Measurements from ENCODE around the gene HRH1. TPM values are rescaled to one million over a fixed set of nuclear protein-coding genes. Genes with fewer than 3 reads are reported as not detected.

HRH1 gene
- total and polyA plus RNA-seq, 10 of the 15 experiments (the other 5 are each of a cell fraction or from before 2014, with no cell fraction given) = not detected

DNA sequence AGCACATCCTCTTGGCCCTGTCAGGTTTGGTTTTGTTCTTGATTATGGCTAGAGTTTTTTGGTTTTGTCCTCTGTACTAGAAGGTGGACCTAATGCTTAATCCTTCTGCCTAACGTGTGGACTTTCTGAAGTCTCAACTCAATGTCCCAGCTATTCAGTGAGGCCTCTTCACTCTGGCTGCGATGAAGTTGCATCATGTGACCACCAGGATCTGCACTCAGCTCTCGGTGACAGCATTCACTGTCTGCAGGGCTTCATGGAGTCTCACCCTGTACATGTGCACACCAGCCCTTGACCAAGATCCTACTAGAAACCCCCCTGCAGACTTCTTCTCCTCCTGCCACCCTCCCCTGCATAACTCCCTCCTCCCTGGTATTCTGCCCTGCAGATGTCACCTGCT is 38.7 kb upstream of the HRH1 start:
- Histone ChIP-seq H3K27ac (ENCODE audit: control insufficient read depth, insufficient read depth) (no peak overlapping the region), H3K4me3 (no peak overlapping the region), H3K9ac (ENCODE audit: control insufficient read depth, insufficient read depth, low read length) (no peak overlapping the region), H3K4me2 (ENCODE audit: control insufficient read depth, insufficient read depth) (no peak overlapping the region), H3K9me3 (replicated peaks; ENCODE audit: control insufficient read depth, insufficient read depth, low read length) (no peaks in the 10 kb centered on the region), H3K36me3 (ENCODE audit: control insufficient read depth in 2 of 2, insufficient read depth in 2 of 2, low read length in 1 of 2) (no peaks in the 10 kb centered on the region), H3K79me2 (ENCODE audit: control insufficient read depth, insufficient read depth, low read length) (no peaks in the 10 kb centered on the region), H2AFZ (ENCODE audit: control insufficient read depth, low read depth, low read length) (no peak overlapping the region), H4K20me1 (ENCODE audit: control insufficient read depth, insufficient read depth) (no peaks in the 10 kb centered on the region), H3K27me3 (replicated peaks in 1 of 2; ENCODE audit: control insufficient read depth in 2 of 2, insufficient read depth in 2 of 2, low read length in 1 of 2) (no peaks in the 10 kb centered on the region), H3K4me1 (ENCODE audit: control insufficient read depth, insufficient read depth, low read length) (no peaks in the 10 kb centered on the region)
- ChIA-PET RAD21 (ENCODE audit: unreplicated experiment) (no interaction called here), SMC1A (ENCODE audit: uncharacterized antibody, unreplicated experiment) (no interaction called here), POLR2A (no interaction called here), CTCF (interaction anchor here (1.7 kb wide), 1 partner anchor 219 kb away, joined by 4 read pairs; no protein-coding TSS in a partner anchor)
- no TSS peak for BruUV-seq (replicated peaks)
- FAIRE-seq (no peak), ATAC-seq (no peak), DNase-seq (ENCODE audit: low read depth, low spot score) (no peak)
- intact Hi-C loops (cut with micrococcal nuclease; ENCODE audit: unreplicated experiment) = no loop called here
- TF ChIP-seq ZNF207 (IDR thresholded peaks at IDR 0.05; ENCODE audit: borderline replicate concordance) = no peak
- TF ChIP-seq CEBPB (IDR thresholded peaks at IDR 0.05; ENCODE audit: borderline replicate concordance in 1 of 2, low read depth in 2 of 2, low read length in 2 of 2) = no peak
- TF ChIP-seq NFYB (IDR thresholded peaks at IDR 0.05; ENCODE audit: insufficient read depth, low read depth, low read length) = no peak
- no peak for TF ChIP-seq SMAD5 (IDR thresholded peaks at IDR 0.05; ENCODE audit: low read depth)
- WGBS (ENCODE audit: insufficient coverage, insufficient replicate concordance, low lambda C conversion rate, missing lambda C conversion rate) = 12% methylated on average over 3 of the region's 3 CpGs
- in situ Hi-C loops (cut with MboI) = no loop called here

- no peak overlapping the region for H3K4me2 ChIP-seq (ENCODE audit: control insufficient read depth, insufficient read depth)
- in situ Hi-C loops (cut with MboI) (no loop called here), intact Hi-C loops (cut with micrococcal nuclease; ENCODE audit: unreplicated experiment) (no loop called here)
- CTCF ChIA-PET = no interaction called here
- RAD21 ChIA-PET (ENCODE audit: unreplicated experiment) = no interaction called here
- no peak for DNase-seq (ENCODE audit: low read depth, low spot score)
- H3K4me3 ChIP-seq = no peak overlapping the region
- SMC1A ChIA-PET (ENCODE audit: uncharacterized antibody, unreplicated experiment) = no interaction called here
- no peaks in the 10 kb centered on the region for H3K79me2 ChIP-seq (ENCODE audit: control insufficient read depth, insufficient read depth, low read length)
- no peak overlapping the region for H2AFZ ChIP-seq (ENCODE audit: control insufficient read depth, low read depth, low read length)
- no peaks in the 10 kb centered on the region for H3K27me3 ChIP-seq (replicated peaks in 1 of 2; ENCODE audit: control insufficient read depth in 2 of 2, insufficient read depth in 2 of 2, low read length in 1 of 2)
- H3K36me3 ChIP-seq (ENCODE audit: control insufficient read depth in 2 of 2, insufficient read depth in 2 of 2, low read length in 1 of 2) = no peaks in the 10 kb centered on the region
- no peak for TF ChIP-seq SP1 (IDR thresholded peaks at IDR 0.05; ENCODE audit: low read depth, low read length)
- TF ChIP-seq, protein P1, sequence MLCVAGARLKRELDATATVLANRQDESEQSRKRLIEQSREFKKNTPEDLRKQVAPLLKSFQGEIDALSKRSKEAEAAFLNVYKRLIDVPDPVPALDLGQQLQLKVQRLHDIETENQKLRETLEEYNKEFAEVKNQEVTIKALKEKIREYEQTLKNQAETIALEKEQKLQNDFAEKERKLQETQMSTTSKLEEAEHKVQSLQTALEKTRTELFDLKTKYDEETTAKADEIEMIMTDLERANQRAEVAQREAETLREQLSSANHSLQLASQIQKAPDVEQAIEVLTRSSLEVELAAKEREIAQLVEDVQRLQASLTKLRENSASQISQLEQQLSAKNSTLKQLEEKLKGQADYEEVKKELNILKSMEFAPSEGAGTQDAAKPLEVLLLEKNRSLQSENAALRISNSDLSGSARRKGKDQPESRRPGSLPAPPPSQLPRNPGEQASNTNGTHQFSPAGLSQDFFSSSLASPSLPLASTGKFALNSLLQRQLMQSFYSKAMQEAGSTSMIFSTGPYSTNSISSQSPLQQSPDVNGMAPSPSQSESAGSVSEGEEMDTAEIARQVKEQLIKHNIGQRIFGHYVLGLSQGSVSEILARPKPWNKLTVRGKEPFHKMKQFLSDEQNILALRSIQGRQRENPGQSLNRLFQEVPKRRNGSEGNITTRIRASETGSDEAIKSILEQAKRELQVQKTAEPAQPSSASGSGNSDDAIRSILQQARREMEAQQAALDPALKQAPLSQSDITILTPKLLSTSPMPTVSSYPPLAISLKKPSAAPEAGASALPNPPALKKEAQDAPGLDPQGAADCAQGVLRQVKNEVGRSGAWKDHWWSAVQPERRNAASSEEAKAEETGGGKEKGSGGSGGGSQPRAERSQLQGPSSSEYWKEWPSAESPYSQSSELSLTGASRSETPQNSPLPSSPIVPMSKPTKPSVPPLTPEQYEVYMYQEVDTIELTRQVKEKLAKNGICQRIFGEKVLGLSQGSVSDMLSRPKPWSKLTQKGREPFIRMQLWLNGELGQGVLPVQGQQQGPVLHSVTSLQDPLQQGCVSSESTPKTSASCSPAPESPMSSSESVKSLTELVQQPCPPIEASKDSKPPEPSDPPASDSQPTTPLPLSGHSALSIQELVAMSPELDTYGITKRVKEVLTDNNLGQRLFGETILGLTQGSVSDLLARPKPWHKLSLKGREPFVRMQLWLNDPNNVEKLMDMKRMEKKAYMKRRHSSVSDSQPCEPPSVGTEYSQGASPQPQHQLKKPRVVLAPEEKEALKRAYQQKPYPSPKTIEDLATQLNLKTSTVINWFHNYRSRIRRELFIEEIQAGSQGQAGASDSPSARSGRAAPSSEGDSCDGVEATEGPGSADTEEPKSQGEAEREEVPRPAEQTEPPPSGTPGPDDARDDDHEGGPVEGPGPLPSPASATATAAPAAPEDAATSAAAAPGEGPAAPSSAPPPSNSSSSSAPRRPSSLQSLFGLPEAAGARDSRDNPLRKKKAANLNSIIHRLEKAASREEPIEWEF (IDR thresholded peaks at IDR 0.05; ENCODE audit: insufficient replicate concordance, low read depth, low read length) = no peak
- TF ChIP-seq, protein P2, sequence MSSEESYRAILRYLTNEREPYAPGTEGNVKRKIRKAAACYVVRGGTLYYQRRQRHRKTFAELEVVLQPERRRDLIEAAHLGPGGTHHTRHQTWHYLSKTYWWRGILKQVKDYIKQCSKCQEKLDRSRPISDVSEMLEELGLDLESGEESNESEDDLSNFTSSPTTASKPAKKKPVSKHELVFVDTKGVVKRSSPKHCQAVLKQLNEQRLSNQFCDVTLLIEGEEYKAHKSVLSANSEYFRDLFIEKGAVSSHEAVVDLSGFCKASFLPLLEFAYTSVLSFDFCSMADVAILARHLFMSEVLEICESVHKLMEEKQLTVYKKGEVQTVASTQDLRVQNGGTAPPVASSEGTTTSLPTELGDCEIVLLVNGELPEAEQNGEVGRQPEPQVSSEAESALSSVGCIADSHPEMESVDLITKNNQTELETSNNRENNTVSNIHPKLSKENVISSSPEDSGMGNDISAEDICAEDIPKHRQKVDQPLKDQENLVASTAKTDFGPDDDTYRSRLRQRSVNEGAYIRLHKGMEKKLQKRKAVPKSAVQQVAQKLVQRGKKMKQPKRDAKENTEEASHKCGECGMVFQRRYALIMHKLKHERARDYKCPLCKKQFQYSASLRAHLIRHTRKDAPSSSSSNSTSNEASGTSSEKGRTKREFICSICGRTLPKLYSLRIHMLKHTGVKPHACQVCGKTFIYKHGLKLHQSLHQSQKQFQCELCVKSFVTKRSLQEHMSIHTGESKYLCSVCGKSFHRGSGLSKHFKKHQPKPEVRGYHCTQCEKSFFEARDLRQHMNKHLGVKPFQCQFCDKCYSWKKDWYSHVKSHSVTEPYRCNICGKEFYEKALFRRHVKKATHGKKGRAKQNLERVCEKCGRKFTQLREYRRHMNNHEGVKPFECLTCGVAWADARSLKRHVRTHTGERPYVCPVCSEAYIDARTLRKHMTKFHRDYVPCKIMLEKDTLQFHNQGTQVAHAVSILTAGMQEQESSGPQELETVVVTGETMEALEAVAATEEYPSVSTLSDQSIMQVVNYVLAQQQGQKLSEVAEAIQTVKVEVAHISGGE (CRISPR knock-in tag; IDR thresholded peaks at IDR 0.05) = no peak
- POLR2A ChIA-PET = no interaction called here
- BruUV-seq (replicated peaks) = no TSS peak
- WGBS (ENCODE audit: insufficient coverage, insufficient replicate concordance, low lambda C conversion rate, missing lambda C conversion rate) = 39% methylated on average over 8 of the region's 8 CpGs
- ATAC-seq = no peak
- no peak for FAIRE-seq
- no peak overlapping the region for H3K27ac ChIP-seq (ENCODE audit: control insufficient read depth, insufficient read depth)
- H3K4me1 ChIP-seq (ENCODE audit: control insufficient read depth, insufficient read depth, low read length) = no peaks in the 10 kb centered on the region
- H3K9ac ChIP-seq (ENCODE audit: control insufficient read depth, insufficient read depth, low read length) = no peak overlapping the region
- no peaks in the 10 kb centered on the region for H3K9me3 ChIP-seq (replicated peaks; ENCODE audit: control insufficient read depth, insufficient read depth, low read length)
- H4K20me1 ChIP-seq (ENCODE audit: control insufficient read depth, insufficient read depth) = no peaks in the 10 kb centered on the region
Observed at GRCh38 chr3:11116336-11117059, 37.8 kb upstream of the HRH1 start.
